ENCODE measurements around the gene B3GALT5.

GRCh38 chr21:39593522-39593921 is 19.2 kb upstream of the B3GALT5 start:
- no peak for TF ChIP-seq CTCF (IDR thresholded peaks at IDR 0.05; ENCODE audit: borderline replicate concordance, extremely low read depth, low read length, poor library complexity, severe bottlenecking)
- no peak for TF ChIP-seq EZH2 (IDR thresholded peaks at IDR 0.05; ENCODE audit: borderline replicate concordance, low read depth, low read length, severe bottlenecking)

All from DND-41 (cell line).